Umbilical cord (tissue), 2 donors: ENCODE results near the gene EXOC3L2. TPM values are rescaled to one million over a fixed set of nuclear protein-coding genes. Genes with fewer than 3 reads are reported as not detected.

Experiments used
- DNase-seq: peaks from one replicate; pipeline ENCODE4 v3.0.0-alpha.2; 2015; ENCODE audit warnings: low spot score
- total RNA-seq: library from RNA; depleted of rRNA; stranded (reverse); fragments of >200 nt; gene quantifications from one replicate; pipeline ENCODE4 v1.2.3, GENCODE V29; 2014; ENCODE audit warnings: low replicate concordance; ENCODE audit not compliant: insufficient read depth

EXOC3L2 gene
- total RNA-seq, 1 donor from 2014 or later = not detected

- no peak for DNase-seq
These were observed 65.3 kb downstream of the EXOC3L2 start for GRCh38 chr19:45179892-45180370.

- no peak for DNase-seq
These were observed 65.9 kb downstream of the EXOC3L2 start for GRCh38 chr19:45179072-45179891.

- DNase-seq = peak; percentile 100
These were observed 66.7 kb downstream of the EXOC3L2 start, which contains the start of gene BLOC1S3 for GRCh38 chr19:45178262-45179071. Gene BLOC1S3, plus strand, starts transcription at chr19:45178784. Its CDS starts 513 bp downstream, at chr19:45179297.

GRCh38 chr19:45177817-45178261, 67.4 kb downstream of the EXOC3L2 start, which contains the start of gene TRAPPC6A:
Gene TRAPPC6A, minus strand, starts transcription at chr19:45178237. Its CDS starts 19 bp downstream, at chr19:45178218.
- DNase-seq = no peak

GRCh38 chr19:45175515-45176345, 69.5 kb downstream of the EXOC3L2 start:
- no peak for DNase-seq

- DNase-seq = no peak
These were observed 71.4 kb downstream of the EXOC3L2 start for GRCh38 chr19:45173816-45174215.

GRCh38 chr19:45172611-45173208, 72.5 kb downstream of the EXOC3L2 start:
- no peak for DNase-seq

GRCh38 chr19:45172173-45172572, 73.0 kb downstream of the EXOC3L2 start:
- DNase-seq = no peak

GRCh38 chr19:45171211-45171623, 74.0 kb downstream of the EXOC3L2 start:
- DNase-seq = no peak

GRCh38 chr19:45170146-45171106, 74.8 kb downstream of the EXOC3L2 start:
- no peak for DNase-seq

- DNase-seq = no peak
These were observed 75.6 kb downstream of the EXOC3L2 start for GRCh38 chr19:45169602-45170001.

- DNase-seq = no peak
These were observed 76.3 kb downstream of the EXOC3L2 start for GRCh38 chr19:45168767-45169351.

GRCh38 chr19:45166723-45167252, 78.4 kb downstream of the EXOC3L2 start:
- DNase-seq = no peak

GRCh38 chr19:45164577-45165335, 80.5 kb downstream of the EXOC3L2 start:
- peak; percentile 93 for DNase-seq

GRCh38 chr19:45163751-45164460, 81.3 kb downstream of the EXOC3L2 start:
- no peak for DNase-seq

GRCh38 chr19:45163156-45163555, 82.1 kb downstream of the EXOC3L2 start:
- no peak for DNase-seq

- no peak for DNase-seq
These were observed 82.5 kb downstream of the EXOC3L2 start for GRCh38 chr19:45162608-45163143.
